PC-9 (cell line): ENCODE data around the gene ARL2. TPM values are rescaled to one million over a fixed set of nuclear protein-coding genes. Genes with fewer than 3 reads are reported as not detected.

Source experiments
- BruUV-seq: library from RNA; stranded (reverse); fragments of 400-500 nt; replicated peaks from 2 replicates; lab custom pipeline; 2021; lab: Mats Ljungman, UMichigan
- CTCF ChIA-PET: fragments of 300-600 bp; sonication (Branson Sonifier 250); formaldehyde crosslinking; loops from one replicate; lab custom pipeline; 2022; ENCODE audit warnings: antibody characterized with exemption; lab: Charles Lee
- POLR2A ChIA-PET: fragments of 300-600 bp; sonication (Branson Sonifier 250); formaldehyde crosslinking; loops from one replicate; lab custom pipeline; 2022; ENCODE audit warnings: antibody characterized with exemption; ENCODE audit not compliant: unreplicated experiment; lab: Charles Lee
- DNase-seq, 2 experiments: peaks; one replicate each; pipeline versions ENCODE4 v3.0.0 to v3.0.0-alpha.2; 2015 to 2022; ENCODE audit warnings: mixed read lengths in 1 of 2
- H2AFZ ChIP-seq: fragments of 200-600 bp; sonication (generic); 2 replicates; pipeline ENCODE4 v1.8.1; 2017; ENCODE audit warnings: antibody characterized with exemption
- H3F3A ChIP-seq: fragments of 200-600 bp; sonication (generic); 2 replicates; pipeline ENCODE4 v1.8.1; 2017; ENCODE audit warnings: antibody characterized with exemption, mild to moderate bottlenecking, low read depth; ENCODE audit not compliant: insufficient read depth
- H3K27ac ChIP-seq: fragments of 200-600 bp; sonication (generic); 2 replicates; pipeline ENCODE4 v1.6.1; 2016; ENCODE audit warnings: mixed run types
- H3K27me3 ChIP-seq: fragments of 200-600 bp; sonication (generic); 2 replicates; pipeline ENCODE4 v1.6.1; 2016; ENCODE audit warnings: low read depth, mixed run types; ENCODE audit not compliant: insufficient read depth
- H3K36me3 ChIP-seq: fragments of 200-600 bp; sonication (generic); 2 replicates; pipeline ENCODE4 v1.6.1; 2016; ENCODE audit warnings: low read depth, mixed run types
- H3K4me1 ChIP-seq: fragments of 200-600 bp; sonication (generic); replicated peaks from 2 replicates; pipeline ENCODE4 v1.6.1; 2016; ENCODE audit warnings: mixed run types; ENCODE audit not compliant: insufficient read depth
- H3K4me2 ChIP-seq: fragments of 200-600 bp; sonication (generic); 2 replicates; pipeline ENCODE4 v1.6.1; 2017; ENCODE audit warnings: mixed run types
- H3K4me3 ChIP-seq: fragments of 200-600 bp; sonication (generic); 2 replicates; pipeline ENCODE4 v1.6.1; 2016; ENCODE audit warnings: mixed run types
- H3K79me2 ChIP-seq: fragments of 200-600 bp; sonication (generic); 2 replicates; pipeline ENCODE4 v1.6.1; 2017; ENCODE audit warnings: low read depth, mixed run types
- H3K9me2 ChIP-seq: fragments of 200-600 bp; sonication (generic); 2 replicates; pipeline ENCODE4 v1.8.1; 2017; ENCODE audit warnings: mild to moderate bottlenecking; ENCODE audit not compliant: insufficient read depth
- H3K9me3 ChIP-seq: fragments of 200-600 bp; sonication (generic); 2 replicates; pipeline ENCODE4 v1.8.1; 2016; ENCODE audit warnings: low read depth; ENCODE audit not compliant: insufficient read depth
- H4K20me1 ChIP-seq: fragments of 200-600 bp; sonication (generic); 2 replicates; pipeline ENCODE4 v1.8.1; 2017; ENCODE audit not compliant: insufficient read depth
- EZH2 ChIP-seq: fragments of 200-600 bp; sonication (generic); IDR thresholded peaks from 2 replicates; pipeline ENCODE4 v1.8.0; 2017; ENCODE audit warnings: antibody characterized with exemption, low read depth
- intact Hi-C: fragments of 100-400 bp; cut with micrococcal nuclease; formaldehyde crosslinking; loops from one replicate; pipeline ENCODE4 v1.10.0; 2022; ENCODE audit not compliant: unreplicated experiment
- total RNA-seq: library from RNA; stranded (reverse); gene quantifications from 2 replicates; pipeline ENCODE4 v1.2.3, GENCODE V29; 2021
- TF ChIP-seq, protein P1 (sequence below): fragments of 200-600 bp; sonication (generic); conservative IDR thresholded peaks from 2 replicates; pipeline ENCODE4 v1.6.1; 2017; ENCODE audit warnings: mixed run types, antibody characterized with exemption, mild to moderate bottlenecking, moderate library complexity

The ARL2 gene
- total RNA-seq, 1 experiment from 2014 or later, result 97.5 TPM

- Histone ChIP-seq H3K27ac (no peak overlapping the region), H3K4me1 (no peaks in the 10 kb centered on the region), H3K79me2 (no peaks in the 10 kb centered on the region), H3K9me2 (no peaks in the 10 kb centered on the region), H3K4me2 (no peak overlapping the region), H3K4me3 (no peak overlapping the region), H3K36me3 (no peaks in the 10 kb centered on the region), H2AFZ (no peak overlapping the region), H4K20me1 (no peaks in the 10 kb centered on the region), H3K9me3 (no peaks in the 10 kb centered on the region), H3K27me3 (no peaks in the 10 kb centered on the region), H3F3A (no peaks in the 10 kb centered on the region)
- no peak for DNase-seq
- no TSS peak for BruUV-seq
- ChIA-PET CTCF (no interaction called here), POLR2A (no interaction called here)
- intact Hi-C loops, result no loop called here
- TF ChIP-seq EZH2, result no peak
- TF ChIP-seq, protein P1, sequence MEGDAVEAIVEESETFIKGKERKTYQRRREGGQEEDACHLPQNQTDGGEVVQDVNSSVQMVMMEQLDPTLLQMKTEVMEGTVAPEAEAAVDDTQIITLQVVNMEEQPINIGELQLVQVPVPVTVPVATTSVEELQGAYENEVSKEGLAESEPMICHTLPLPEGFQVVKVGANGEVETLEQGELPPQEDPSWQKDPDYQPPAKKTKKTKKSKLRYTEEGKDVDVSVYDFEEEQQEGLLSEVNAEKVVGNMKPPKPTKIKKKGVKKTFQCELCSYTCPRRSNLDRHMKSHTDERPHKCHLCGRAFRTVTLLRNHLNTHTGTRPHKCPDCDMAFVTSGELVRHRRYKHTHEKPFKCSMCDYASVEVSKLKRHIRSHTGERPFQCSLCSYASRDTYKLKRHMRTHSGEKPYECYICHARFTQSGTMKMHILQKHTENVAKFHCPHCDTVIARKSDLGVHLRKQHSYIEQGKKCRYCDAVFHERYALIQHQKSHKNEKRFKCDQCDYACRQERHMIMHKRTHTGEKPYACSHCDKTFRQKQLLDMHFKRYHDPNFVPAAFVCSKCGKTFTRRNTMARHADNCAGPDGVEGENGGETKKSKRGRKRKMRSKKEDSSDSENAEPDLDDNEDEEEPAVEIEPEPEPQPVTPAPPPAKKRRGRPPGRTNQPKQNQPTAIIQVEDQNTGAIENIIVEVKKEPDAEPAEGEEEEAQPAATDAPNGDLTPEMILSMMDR, result no peak
These were observed 24.5 kb upstream of the ARL2 start for GRCh38 chr11:64989416-64989815.

GRCh38 chr11:64990222-64990923, 23.6 kb upstream of the ARL2 start:
- no peaks in the 10 kb centered on the region for H3K9me3 ChIP-seq
- intact Hi-C loops, result no loop called here
- H3K4me1 ChIP-seq, result no peaks in the 10 kb centered on the region
- H2AFZ ChIP-seq, result no peak overlapping the region
- POLR2A ChIA-PET, result no interaction called here
- H3K4me3 ChIP-seq, result no peak overlapping the region
- CTCF ChIA-PET, result no interaction called here
- H3K79me2 ChIP-seq, result no peaks in the 10 kb centered on the region
- no peaks in the 10 kb centered on the region for H3F3A ChIP-seq
- H3K27me3 ChIP-seq, result no peaks in the 10 kb centered on the region
- no TSS peak for BruUV-seq
- no peaks in the 10 kb centered on the region for H4K20me1 ChIP-seq
- no peak overlapping the region for H3K4me2 ChIP-seq
- no peaks in the 10 kb centered on the region for H3K36me3 ChIP-seq
- no peak overlapping the region for H3K27ac ChIP-seq
- no peak for TF ChIP-seq EZH2
- TF ChIP-seq, protein P1, result no peak
- no peaks in the 10 kb centered on the region for H3K9me2 ChIP-seq
- no peak for DNase-seq

DNA sequence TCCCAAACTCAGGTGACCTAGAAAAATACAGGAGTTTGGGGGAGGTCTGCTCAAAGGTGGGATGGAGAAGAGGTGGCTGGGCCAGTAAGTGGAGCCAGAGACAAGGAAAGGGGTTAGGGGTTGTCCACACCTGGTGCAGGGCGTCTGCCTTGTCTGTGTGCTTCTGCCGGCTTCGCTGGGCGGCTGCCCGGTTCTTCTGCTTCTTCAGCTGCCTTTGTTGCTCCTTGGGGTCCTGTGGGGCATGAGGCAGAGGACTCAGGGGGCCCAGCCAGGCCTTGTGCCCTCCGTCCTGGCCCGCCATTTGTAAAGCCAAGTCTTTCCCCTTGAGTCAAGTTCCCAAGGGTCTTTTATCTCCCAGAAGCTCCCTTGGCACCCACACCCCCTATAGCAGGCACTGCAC, 19.6 kb upstream of the ARL2 start:
- no peak overlapping the region for H3K4me2 ChIP-seq
- CTCF ChIA-PET, result no interaction called here
- POLR2A ChIA-PET, result no interaction called here

More for the DNA sequence above, 19.6 kb upstream of the ARL2 start:
- TF ChIP-seq EZH2, result no peak
- TF ChIP-seq, protein P1, result no peak
- Histone ChIP-seq H3F3A (0 out of 2 replicates have a peak, but pooled peaks cover 3% of the 10 kb centered on the region), H2AFZ (no peak overlapping the region), H3K4me3 (no peak overlapping the region), H3K36me3 (no peaks in the 10 kb centered on the region), H3K27ac (no peak overlapping the region), H3K4me1 (no peaks in the 10 kb centered on the region), H4K20me1 (no peaks in the 10 kb centered on the region), H3K9me3 (no peaks in the 10 kb centered on the region), H3K79me2 (no peaks in the 10 kb centered on the region), H3K27me3 (no peaks in the 10 kb centered on the region), H3K9me2 (no peaks in the 10 kb centered on the region)
- BruUV-seq, result no TSS peak
- intact Hi-C loops, result no loop called here
- no peak for DNase-seq
